ENCODE results near the gene SH2D2A.
"Not testable (repeated sequence)": the region's sequence is repeated elsewhere in the genome, so short reads cannot be mapped to it uniquely, and the experiment has no call there.

SH2D2A gene

GRCh38 chr1:156767101-156767878, 49.4 kb downstream of the SH2D2A start, which contains the start of gene PRCC:
PRCC (plus strand) TSS chr1:156767535; CDS start chr1:156767772, 237 bp downstream.
- peak; percentile 100 for DNase-seq

DNA sequence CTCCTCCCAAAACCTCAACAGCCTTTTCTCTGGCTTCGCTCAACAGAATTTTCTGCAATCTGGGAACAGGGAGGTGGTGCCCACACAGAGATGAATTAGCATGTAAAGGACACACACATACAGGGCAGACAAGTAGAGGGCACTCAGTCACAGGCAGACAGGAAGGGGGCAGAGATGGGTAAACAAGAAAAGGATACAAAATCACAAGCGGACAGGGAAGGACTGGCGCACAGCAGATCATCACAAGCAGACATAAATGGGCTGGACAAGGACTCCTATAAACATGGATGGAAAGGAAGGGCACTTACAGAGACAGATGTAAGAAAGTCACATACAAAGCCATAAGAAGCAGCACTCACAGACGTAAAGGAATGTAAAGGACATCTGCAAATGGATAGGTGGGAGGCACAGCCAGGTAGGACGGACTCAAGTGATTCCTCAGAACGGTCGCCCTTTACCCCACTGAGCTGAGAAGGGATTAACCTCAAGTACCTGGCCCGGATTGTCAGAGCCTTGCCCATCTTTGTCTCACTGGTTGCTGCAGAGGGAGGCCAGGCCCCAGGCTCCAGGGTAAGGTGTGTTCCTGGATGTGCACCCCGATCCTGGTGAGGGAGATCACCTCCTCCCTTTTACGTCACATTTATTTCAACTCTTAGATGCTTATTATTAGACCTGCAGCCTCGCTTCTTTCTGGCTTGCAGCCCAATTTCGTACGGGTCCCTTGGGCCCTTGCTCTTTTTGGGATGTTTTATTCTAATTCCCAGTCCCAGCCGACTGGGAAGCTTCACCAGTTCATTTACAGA, 50.1 kb downstream of the SH2D2A start:
- DNase-seq: peak; percentile 58

GRCh38 chr1:156765666-156766065, 51.0 kb downstream of the SH2D2A start:
- DNase-seq: no peak

DNA sequence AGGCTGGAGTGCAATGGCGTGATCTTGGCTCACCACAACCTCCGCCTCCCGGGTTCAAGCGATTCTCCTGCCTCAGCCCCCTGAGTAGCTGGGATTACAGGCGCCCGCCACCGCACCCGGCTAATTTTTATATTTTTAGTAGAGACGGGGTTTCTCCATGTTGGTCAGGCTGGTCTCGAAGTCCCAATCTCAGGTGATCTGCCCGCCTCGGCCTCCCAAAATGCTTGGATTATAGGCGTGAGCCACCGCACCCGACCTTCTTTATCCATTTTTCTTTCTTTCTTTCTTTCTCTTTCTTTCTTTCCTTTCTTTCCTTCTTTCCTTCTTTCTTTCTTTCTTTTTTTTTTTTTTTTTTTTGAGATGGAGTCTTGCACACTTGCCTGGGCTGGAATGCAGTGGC, 51.5 kb downstream of the SH2D2A start:
- not testable (repeated sequence) for DNase-seq

DNA sequence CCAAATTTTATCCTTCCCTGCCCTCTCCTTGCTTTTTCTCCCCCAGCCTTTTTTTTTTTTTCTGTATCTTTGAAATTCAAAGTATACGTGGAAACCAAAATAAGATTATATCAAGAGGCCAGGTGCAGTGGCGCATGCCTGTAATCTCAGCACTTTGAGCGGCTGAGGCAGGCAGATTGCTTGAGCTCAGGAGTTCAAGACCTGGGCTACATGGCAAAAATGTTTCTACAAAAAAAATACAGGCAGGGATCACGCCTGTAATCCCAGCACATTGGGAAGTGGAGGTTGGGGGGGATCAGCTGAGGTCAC, 55.9 kb downstream of the SH2D2A start:
- DNase-seq: no peak

DNA sequence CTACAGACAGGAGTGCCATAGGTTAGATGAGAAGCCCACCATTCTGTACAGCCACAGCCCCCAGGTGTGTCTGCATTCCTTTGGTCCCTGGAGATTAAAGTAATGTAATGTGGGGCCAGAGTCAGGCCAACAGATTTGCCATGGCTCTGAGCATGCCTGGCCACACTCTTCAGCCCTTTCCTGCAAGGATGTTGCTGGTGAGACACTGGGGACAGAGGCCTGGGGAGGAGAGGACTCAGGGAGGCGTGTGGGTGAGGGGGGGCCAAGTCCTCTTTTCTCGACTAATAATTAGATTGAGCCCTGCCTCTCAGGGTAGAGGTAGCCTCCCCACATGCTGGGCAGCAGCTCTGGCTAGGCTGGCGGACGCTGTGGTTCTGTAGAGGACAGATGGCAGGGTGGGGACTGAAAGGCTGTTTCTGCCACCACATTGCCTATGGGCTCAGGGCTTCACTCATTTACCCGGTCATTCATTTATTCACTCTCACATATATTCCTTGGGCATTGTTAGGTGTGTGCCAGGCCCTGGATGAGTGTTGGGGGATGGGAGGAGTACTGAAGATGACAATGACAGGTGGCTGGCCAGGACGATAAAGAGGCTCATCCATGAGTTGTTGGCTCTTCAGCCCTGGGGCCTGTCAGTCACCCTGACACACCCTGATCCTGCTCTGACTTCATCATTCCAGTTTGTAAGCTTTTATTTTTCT, 56.4 kb downstream of the SH2D2A start:
- no peak for DNase-seq

GRCh38 chr1:156757572-156758253, 58.9 kb downstream of the SH2D2A start:
- DNase-seq: not testable (repeated sequence)

- no peak for DNase-seq
Measured at GRCh38 chr1:156756355-156756754, 60.3 kb downstream of the SH2D2A start.
